ENCODE data around the gene OXT.
A peak's percentile ranks its signal among the peaks of the same experiment; 100 is the strongest.

OXT gene

DNA sequence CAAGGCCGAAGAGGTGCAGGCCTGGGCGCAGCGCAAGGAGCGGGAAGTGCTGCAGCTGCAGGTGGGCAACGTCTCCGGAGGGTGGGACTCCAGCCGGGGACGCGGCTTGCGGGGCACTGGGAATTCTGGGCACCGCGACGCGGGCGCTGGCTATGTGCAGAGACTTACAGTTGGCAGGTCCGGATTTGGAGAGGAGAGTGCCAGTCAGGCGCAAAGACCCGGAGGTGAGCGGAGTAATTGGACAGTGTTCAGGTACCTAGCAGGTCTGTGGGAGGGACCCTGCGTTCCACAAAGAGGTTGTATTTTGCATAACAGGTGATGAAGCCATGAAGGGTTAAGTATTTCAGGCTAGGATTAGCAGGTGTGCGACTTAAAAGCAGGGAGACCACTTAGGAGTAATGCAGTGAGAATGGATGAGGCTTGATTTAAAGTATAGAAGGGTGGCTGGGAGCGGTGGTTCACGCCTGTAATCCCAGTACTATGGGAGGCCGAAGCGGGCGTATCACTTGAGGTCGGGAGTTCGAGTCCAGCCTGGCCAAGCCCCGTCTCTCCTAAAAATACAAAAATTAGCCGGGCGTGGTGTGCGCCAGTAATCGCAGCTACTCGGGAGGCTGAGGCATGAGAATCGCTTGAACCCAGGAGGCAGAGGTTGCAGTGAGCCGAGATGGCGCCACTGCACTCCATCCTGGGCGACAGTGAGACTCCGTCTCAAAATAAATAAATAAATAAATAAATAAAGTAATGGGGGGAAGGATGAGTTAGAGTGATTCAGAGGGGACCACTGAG lies 24.6 kb upstream of the OXT start:
- H3K27me3 ChIP-seq (ENCODE audit: insufficient read depth, low read length, poor library complexity, severe bottlenecking) = peaks cover 5% of the 10 kb centered on the region
- no peaks in the 10 kb centered on the region for H3K9me3 ChIP-seq (ENCODE audit: insufficient read depth, low read depth, low read length)
- peaks cover 21% of the 10 kb centered on the region; the same call in 1 of the 2 replicates for H3K36me3 ChIP-seq (ENCODE audit: insufficient read depth, low read length)
- H3K4me3 ChIP-seq (ENCODE audit: low read length, poor library complexity, severe bottlenecking) = peak overlapping the region; percentile 93
- no peaks in the 10 kb centered on the region for H3K9me2 ChIP-seq (replicated peaks; ENCODE audit: low read depth, low read length)
- peak overlapping the region; percentile 88 for H3K9ac ChIP-seq (ENCODE audit: low read depth, low read length, poor library complexity, severe bottlenecking)
- H3K4me2 ChIP-seq (ENCODE audit: low read depth, low read length, poor library complexity, severe bottlenecking) = peak overlapping the region; percentile 89
- H4K20me1 ChIP-seq (ENCODE audit: insufficient read depth, low read length, poor library complexity, severe bottlenecking) = peaks cover 21% of the 10 kb centered on the region
- H2AFZ ChIP-seq (ENCODE audit: low read length) = peak overlapping the region; percentile 81
- TF ChIP-seq CTCF (conservative IDR thresholded peaks at IDR 0.05; ENCODE audit: low read length) (no peak), EZH2phosphoT487 (IDR thresholded peaks at IDR 0.05; ENCODE audit: borderline replicate concordance) (no peak)
- H3K4me1 ChIP-seq (ENCODE audit: insufficient read depth, low read length, poor library complexity, severe bottlenecking) = peaks cover 18% of the 10 kb centered on the region
- no peaks in the 10 kb centered on the region for H3F3A ChIP-seq (ENCODE audit: low read depth)
- H3K79me2 ChIP-seq (ENCODE audit: insufficient read depth, low read length) = peaks cover 30% of the 10 kb centered on the region

DNA sequence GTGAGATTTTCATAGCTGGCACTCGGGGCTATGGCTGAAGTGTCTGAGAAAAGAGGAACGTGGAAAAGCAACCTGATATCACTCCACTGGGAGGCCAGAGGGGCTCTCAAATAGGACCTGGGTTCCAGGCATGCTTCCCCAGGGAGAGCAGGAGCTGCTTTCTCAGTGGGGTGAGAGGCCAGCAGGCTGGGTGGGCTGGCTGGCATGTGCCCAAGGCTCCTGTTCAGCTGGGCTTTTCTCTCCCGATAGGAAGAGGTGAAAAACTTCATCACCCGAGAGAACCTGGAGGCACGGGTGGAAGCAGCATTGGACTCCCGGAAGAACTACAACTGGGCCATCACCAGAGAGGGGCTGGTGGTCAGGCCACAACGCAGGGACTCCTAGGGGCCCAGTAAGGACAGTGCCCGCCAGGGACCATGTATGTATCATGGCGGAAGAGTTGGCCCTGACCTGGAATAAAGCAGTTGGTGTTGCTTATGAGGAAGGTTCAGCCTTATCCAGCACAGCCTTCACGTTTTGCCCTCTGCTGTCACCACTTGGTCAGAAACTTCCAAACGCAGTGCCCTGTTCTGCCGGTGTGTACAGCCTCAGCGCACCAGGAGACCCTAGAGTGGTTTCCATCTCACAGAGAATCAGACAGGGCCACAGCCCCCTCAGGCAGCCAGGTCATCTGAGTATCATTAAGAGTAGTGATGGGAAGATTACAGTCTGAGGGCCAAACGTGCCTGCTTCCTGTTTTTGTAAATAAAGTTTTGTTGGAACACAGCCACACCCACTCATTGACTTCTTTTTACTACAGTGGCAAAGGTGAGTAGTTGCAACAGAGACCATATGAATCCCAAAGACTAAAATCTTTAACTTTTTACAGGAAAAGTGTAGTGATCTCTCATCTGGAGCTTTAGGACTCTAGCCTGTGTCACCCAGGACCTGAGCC lies 23.7 kb upstream of the OXT start:
- TF ChIP-seq CTCF (conservative IDR thresholded peaks at IDR 0.05; ENCODE audit: low read length) (no peak), EZH2phosphoT487 (IDR thresholded peaks at IDR 0.05; ENCODE audit: borderline replicate concordance) (no peak)
- H3K27me3 ChIP-seq (ENCODE audit: insufficient read depth, low read length, poor library complexity, severe bottlenecking) = peaks cover 5% of the 10 kb centered on the region
- no peaks in the 10 kb centered on the region for H3F3A ChIP-seq (ENCODE audit: low read depth)
- no peak overlapping the region for H2AFZ ChIP-seq (ENCODE audit: low read length)
- H3K4me2 ChIP-seq (ENCODE audit: low read depth, low read length, poor library complexity, severe bottlenecking) = peak overlapping the region; percentile 89
- H3K79me2 ChIP-seq (ENCODE audit: insufficient read depth, low read length) = peaks cover 30% of the 10 kb centered on the region
- peak overlapping the region; percentile 93 for H3K4me3 ChIP-seq (ENCODE audit: low read length, poor library complexity, severe bottlenecking)
- H3K9me3 ChIP-seq (ENCODE audit: insufficient read depth, low read depth, low read length) = no peaks in the 10 kb centered on the region
- peaks cover 21% of the 10 kb centered on the region for H4K20me1 ChIP-seq (ENCODE audit: insufficient read depth, low read length, poor library complexity, severe bottlenecking)
- H3K9ac ChIP-seq (ENCODE audit: low read depth, low read length, poor library complexity, severe bottlenecking) = peak overlapping the region; percentile 88
- H3K36me3 ChIP-seq (ENCODE audit: insufficient read depth, low read length) = peaks cover 21% of the 10 kb centered on the region; the same call in 1 of the 2 replicates
- H3K4me1 ChIP-seq (ENCODE audit: insufficient read depth, low read length, poor library complexity, severe bottlenecking) = peaks cover 18% of the 10 kb centered on the region
- no peaks in the 10 kb centered on the region for H3K9me2 ChIP-seq (replicated peaks; ENCODE audit: low read depth, low read length)

DNA sequence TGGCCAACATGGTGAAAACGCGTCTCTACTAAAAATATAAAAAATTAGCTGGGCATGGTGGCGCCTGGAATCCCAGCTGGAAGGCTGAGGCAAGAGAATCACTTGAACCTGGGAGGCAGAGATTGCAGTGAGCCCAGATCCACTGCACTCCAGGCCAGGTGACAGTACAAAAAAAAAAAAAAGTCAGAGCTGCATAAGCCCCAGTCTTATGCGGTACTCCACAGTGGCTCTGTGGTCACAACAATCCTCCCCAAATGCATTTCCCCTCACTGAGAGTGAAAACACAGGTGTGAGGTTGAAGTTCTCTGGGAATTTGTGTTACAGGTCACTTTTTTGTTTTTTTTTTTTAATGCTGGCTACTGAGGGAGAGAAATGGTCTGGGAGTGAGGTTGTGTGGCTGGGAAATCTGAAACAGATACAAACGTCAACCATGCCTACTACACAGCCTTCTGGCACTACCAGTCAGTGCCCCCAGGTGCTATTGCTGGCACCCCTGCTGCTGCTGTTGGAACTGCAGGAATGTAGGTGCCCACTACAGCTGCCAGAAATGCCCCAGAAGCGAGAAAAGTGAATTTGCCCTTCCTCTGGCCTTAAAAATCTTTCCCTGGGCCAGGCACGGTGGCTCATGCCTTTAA lies 19.9 kb upstream of the OXT start:
- no peak overlapping the region for H3K9ac ChIP-seq (ENCODE audit: low read depth, low read length, poor library complexity, severe bottlenecking)
- H3K9me2 ChIP-seq (replicated peaks; ENCODE audit: low read depth, low read length) = no peaks in the 10 kb centered on the region
- TF ChIP-seq CTCF (conservative IDR thresholded peaks at IDR 0.05; ENCODE audit: low read length) = no peak
- no peak for TF ChIP-seq EZH2phosphoT487 (IDR thresholded peaks at IDR 0.05; ENCODE audit: borderline replicate concordance)
- peaks cover 21% of the 10 kb centered on the region; the same call in 1 of the 2 replicates for H3K36me3 ChIP-seq (ENCODE audit: insufficient read depth, low read length)
- H3F3A ChIP-seq (ENCODE audit: low read depth) = no peaks in the 10 kb centered on the region
- H3K79me2 ChIP-seq (ENCODE audit: insufficient read depth, low read length) = peaks cover 23% of the 10 kb centered on the region
- H4K20me1 ChIP-seq (ENCODE audit: insufficient read depth, low read length, poor library complexity, severe bottlenecking) = peaks cover 17% of the 10 kb centered on the region
- H3K4me2 ChIP-seq (ENCODE audit: low read depth, low read length, poor library complexity, severe bottlenecking) = no peak overlapping the region
- no peak overlapping the region for H3K4me3 ChIP-seq (ENCODE audit: low read length, poor library complexity, severe bottlenecking)
- no peak overlapping the region for H2AFZ ChIP-seq (ENCODE audit: low read length)
- H3K9me3 ChIP-seq (ENCODE audit: insufficient read depth, low read depth, low read length) = no peaks in the 10 kb centered on the region
- peaks cover 13% of the 10 kb centered on the region for H3K4me1 ChIP-seq (ENCODE audit: insufficient read depth, low read length, poor library complexity, severe bottlenecking)
- H3K27me3 ChIP-seq (ENCODE audit: insufficient read depth, low read length, poor library complexity, severe bottlenecking) = peaks cover 1% of the 10 kb centered on the region

Measured in Loucy (cell line).